NOMO-1 (cell line): Measurements from ENCODE around the gene CMAS.

ENCODE experiments used
- DNase-seq, 2 experiments: peaks; one replicate each; lab custom pipeline; 2025; ENCODE audit not compliant: unreplicated experiment in 2 of 2; lab: John Stamatoyannopoulos, UW

The CMAS gene

DNA sequence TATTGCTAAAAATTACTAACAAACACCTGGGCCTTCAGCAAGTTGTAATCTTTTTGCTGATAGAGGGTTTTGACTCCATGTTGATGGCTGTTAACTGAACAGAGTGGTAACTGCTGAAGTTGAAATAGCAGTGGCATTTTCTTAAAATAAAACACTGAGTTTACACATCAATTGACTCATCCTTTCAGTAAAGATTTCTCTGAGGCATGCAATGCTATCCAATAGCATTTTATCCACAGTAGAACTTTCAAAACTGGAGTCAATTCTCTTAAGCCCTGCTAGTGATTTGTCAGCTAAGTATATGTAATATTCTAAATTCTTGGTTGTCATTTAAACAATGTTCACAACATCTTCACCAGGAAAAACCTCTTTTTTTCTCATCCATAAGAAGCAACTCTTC is 59.5 kb downstream of the CMAS start:
- no peak for DNase-seq

- DNase-seq, result no peak
Measured at GRCh38 chr12:22110176-22110575, 64.2 kb downstream of the CMAS start.
